Gastroesophageal sphincter (tissue), 4 donors: ENCODE data around the gene SLC9C1. TPM values are rescaled to one million over a fixed set of nuclear protein-coding genes. Genes with fewer than 3 reads are reported as not detected.

Experiments used
- ATAC-seq: fragments of 150-250 bp; one replicate; pipeline ENCODE4 v1.9.1; 2016; ENCODE audit warnings: mild to moderate bottlenecking, moderate library complexity
- H3K27ac ChIP-seq, 4 donors: fragments of 200-600 bp; sonication (generic) in 3 of 4; 1 replicate in 3 of 4; 2 replicates in 1 of 4; pipeline ENCODE4 v1.5.1; 2016 to 2019
- H3K27me3 ChIP-seq: fragments of 200-600 bp; sonication (generic); one replicate; pipeline ENCODE4 v1.5.1; 2019
- H3K36me3 ChIP-seq, 2 donors: fragments of 200-600 bp; sonication (generic); one replicate each; pipeline ENCODE4 v1.5.1; 2019; ENCODE audit warnings: control low read depth in 1 of 2
- H3K4me1 ChIP-seq, 3 donors: fragments of 200-600 bp; sonication (generic); 1 replicate in 2 of 3; 2 replicates in 1 of 3; pipeline ENCODE4 v1.5.1; 2016 to 2019; ENCODE audit warnings: control low read depth in 2 of 3
- H3K4me3 ChIP-seq, 2 donors: fragments of 200-600 bp; sonication (generic); one replicate each; pipeline ENCODE4 v1.5.1; 2019; ENCODE audit warnings: mild to moderate bottlenecking in 1 of 2, moderate library complexity in 1 of 2
- H3K9me3 ChIP-seq, 3 donors: fragments of 200-600 bp; sonication (generic); one replicate each; pipeline ENCODE4 v1.5.1; 2017 to 2019; ENCODE audit warnings: control low read depth in 2 of 3
- CTCF ChIP-seq, 4 experiments: fragments of 200-600 bp in 2 of 4; fragments of 450-650 bp in 2 of 4; sonication (generic) in 1 of 4; IDR thresholded peaks; one replicate each; pipeline ENCODE4 v1.5.1; 2017 to 2019; ENCODE audit warnings: antibody characterized with exemption in 4 of 4, mild to moderate bottlenecking in 2 of 4, moderate library complexity in 2 of 4
- EP300 ChIP-seq: sonication (generic); formaldehyde crosslinking; IDR thresholded peaks from one replicate; pipeline ENCODE4 v1.6.1; 2017; ENCODE audit warnings: antibody characterized with exemption, mild to moderate bottlenecking
- POLR2A ChIP-seq, 2 donors: fragments of 450-650 bp; IDR thresholded peaks; one replicate each; pipeline ENCODE4 v1.6.1; 2017; ENCODE audit warnings: antibody characterized with exemption in 2 of 2, mild to moderate bottlenecking in 2 of 2, moderate library complexity in 1 of 2
- POLR2AphosphoS5 ChIP-seq: sonication (generic); formaldehyde crosslinking; IDR thresholded peaks from one replicate; pipeline ENCODE4 v1.6.1; 2017; ENCODE audit warnings: antibody characterized with exemption
- WGBS, 2 donors: methylation state at CpG; one replicate each; pipeline ENCODE4 v1.1.5; 2018; ENCODE audit warnings: low coverage in 1 of 2; 5-methylcytosine and 5-hydroxymethylcytosine counted together
- total RNA-seq, 4 donors: library from RNA; depleted of rRNA; stranded (reverse); fragments of >200 nt; gene quantifications; one replicate each; pipeline ENCODE4 v1.1.0, GENCODE V29; 2016

The SLC9C1 gene
- total RNA-seq, 4 donors from 2014 or later, result 0.15 TPM; not detected in 3

GRCh38 chr3:112260563-112260962, 33.5 kb downstream of the SLC9C1 start:
- no peak for ATAC-seq
- TF ChIP-seq POLR2AphosphoS5, result no peak
- no peak overlapping the region for H3K27ac ChIP-seq
- no peak overlapping the region for H3K4me3 ChIP-seq
- no peaks in the 10 kb centered on the region for H3K4me1 ChIP-seq
- peaks cover 0 to 11% (median 0%) of the 10 kb centered on the region in 3 donors for H3K9me3 ChIP-seq
- H3K36me3 ChIP-seq, result no peaks in the 10 kb centered on the region
- 78 to 79% methylated on average over 1 of the region's 1 CpG for WGBS, 2 donors
- H3K27me3 ChIP-seq, result no peaks in the 10 kb centered on the region

- TF ChIP-seq POLR2A (IDR thresholded peaks at IDR 0.05) (no peak), CTCF (IDR thresholded peaks at IDR 0.05) (no peak), POLR2AphosphoS5 (no peak), EP300 (no peak)
- Histone ChIP-seq H3K9me3 (peaks cover 0 to 19% (median 0%) of the 10 kb centered on the region in 3 donors), H3K4me1 (no peaks in the 10 kb centered on the region), H3K27ac (no peak overlapping the region), H3K36me3 (no peaks in the 10 kb centered on the region), H3K4me3 (no peak overlapping the region), H3K27me3 (no peaks in the 10 kb centered on the region)
- ATAC-seq, result no peak
- WGBS, 2 donors, result 80 to 97% methylated on average over 2 of the region's 2 CpGs
These were observed 40.6 kb downstream of the SLC9C1 start for GRCh38 chr3:112253301-112253971.

- Histone ChIP-seq H3K36me3 (no peaks in the 10 kb centered on the region), H3K4me3 (no peak overlapping the region), H3K27me3 (no peaks in the 10 kb centered on the region), H3K9me3 (no peaks in the 10 kb centered on the region), H3K27ac (no peak overlapping the region), H3K4me1 (no peaks in the 10 kb centered on the region)
- WGBS, 2 donors, result 84 to 85% methylated on average over 4 of the region's 4 CpGs
- TF ChIP-seq CTCF (IDR thresholded peaks at IDR 0.05) (no peak), EP300 (no peak), POLR2AphosphoS5 (no peak), POLR2A (IDR thresholded peaks at IDR 0.05) (no peak)
- ATAC-seq, result no peak
These were observed 46.1 kb downstream of the SLC9C1 start for GRCh38 chr3:112247900-112248299.

GRCh38 chr3:112247350-112247749, 46.7 kb downstream of the SLC9C1 start:
- Histone ChIP-seq H3K27me3 (no peaks in the 10 kb centered on the region), H3K4me1 (no peaks in the 10 kb centered on the region), H3K27ac (no peak overlapping the region), H3K4me3 (no peak overlapping the region), H3K9me3 (no peaks in the 10 kb centered on the region), H3K36me3 (no peaks in the 10 kb centered on the region)
- TF ChIP-seq EP300 (no peak), POLR2A (IDR thresholded peaks at IDR 0.05) (no peak), POLR2AphosphoS5 (no peak), CTCF (IDR thresholded peaks at IDR 0.05) (no peak)
- WGBS, 2 donors, result 12 to 26% methylated on average over 2 of the region's 2 CpGs
- no peak for ATAC-seq

GRCh38 chr3:112233083-112233482, 60.9 kb downstream of the SLC9C1 start:
- no peaks in the 10 kb centered on the region for H3K36me3 ChIP-seq
- H3K4me3 ChIP-seq, result no peak overlapping the region
- no peaks in the 10 kb centered on the region for H3K9me3 ChIP-seq
- H3K4me1 ChIP-seq, result no peaks in the 10 kb centered on the region
- 71 to 75% methylated on average over 4 of the region's 4 CpGs for WGBS, 2 donors
- TF ChIP-seq POLR2AphosphoS5 (no peak), CTCF (IDR thresholded peaks at IDR 0.05) (no peak), POLR2A (IDR thresholded peaks at IDR 0.05) (no peak), EP300 (no peak)
- no peaks in the 10 kb centered on the region for H3K27me3 ChIP-seq
- no peak overlapping the region for H3K27ac ChIP-seq
- no peak for ATAC-seq
